SK-N-MC (cell line): ENCODE results near the gene APBA2.
"Not testable (repeated sequence)": the region's sequence is repeated elsewhere in the genome, so short reads cannot be mapped to it uniquely, and the experiment has no call there.

ENCODE experiments used
- DNase-seq: peaks from one replicate; pipeline ENCODE4 v3.0.0-alpha.2; 2011; ENCODE audit warnings: low read depth, low spot score
- H3K27ac ChIP-seq: fragments of 200-600 bp; sonication (generic); 2 replicates; pipeline ENCODE4 v1.5.1; 2016; ENCODE audit warnings: mixed run types
- H3K36me3 ChIP-seq: fragments of 200-600 bp; sonication (generic); 2 replicates; pipeline ENCODE4 v1.6.1; 2017; ENCODE audit warnings: antibody characterized with exemption, low read length, mixed read lengths; ENCODE audit not compliant: insufficient read depth
- H3K4me3 ChIP-seq: fragments of 200-600 bp; sonication (generic); 2 replicates; pipeline ENCODE4 v1.5.1; 2016
- H3K9ac ChIP-seq: fragments of 200-600 bp; sonication (generic); 2 replicates; pipeline ENCODE4 v1.8.0; 2017; ENCODE audit warnings: mixed run types, mixed read lengths; ENCODE audit not compliant: insufficient read length
- H3K9me3 ChIP-seq: fragments of 200-600 bp; sonication (generic); 2 replicates; pipeline ENCODE4 v1.6.1; 2017; ENCODE audit warnings: low read depth, mild to moderate bottlenecking, antibody characterized with exemption, low read length, moderate library complexity, mixed read lengths
- EZH2 ChIP-seq: fragments of 200-600 bp; sonication (generic); IDR thresholded peaks from one replicate; pipeline ENCODE4 v1.6.1; 2017; ENCODE audit warnings: antibody characterized with exemption
- FOXP2 ChIP-seq: optimal IDR thresholded peaks from 2 replicates; pipeline ENCODE3; 2011; ENCODE audit warnings: mild to moderate bottlenecking, moderate library complexity; ENCODE audit not compliant: insufficient read depth; ENCODE audit errors: extremely low read length, control extremely low read depth
- POLR2AphosphoS5 ChIP-seq: IDR thresholded peaks from 2 replicates; pipeline ENCODE4 v1.6.1; 2012; ENCODE audit warnings: mild to moderate bottlenecking, low read depth, low read length, borderline replicate concordance

APBA2 gene

DNA sequence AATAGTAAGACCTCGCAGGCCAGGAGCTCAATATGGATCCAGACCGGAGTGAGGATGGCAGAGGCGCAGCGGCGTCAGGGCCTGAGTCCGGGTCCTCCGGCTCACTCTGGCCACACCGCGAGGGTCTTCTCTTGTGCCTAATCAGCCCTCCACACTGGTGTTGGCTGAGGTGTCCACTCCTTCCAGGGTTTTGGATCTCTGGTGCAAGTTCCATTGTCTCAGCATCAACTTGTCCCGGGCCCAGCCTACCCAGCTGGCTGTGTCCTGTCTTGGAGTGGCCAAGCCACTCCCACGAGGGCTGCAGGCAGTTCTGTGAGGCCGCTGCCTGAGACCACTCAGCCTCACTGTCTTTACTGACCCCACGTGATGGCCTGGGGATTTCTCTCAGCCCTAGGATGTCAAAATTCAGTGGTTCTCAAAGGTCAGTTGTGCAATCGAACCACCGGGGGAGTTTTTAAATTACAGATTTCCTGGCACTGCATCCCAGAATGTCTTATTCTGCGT lies 24.7 kb upstream of the APBA2 start:
- no peak for DNase-seq
- TF ChIP-seq EZH2: no peak
- no peak for TF ChIP-seq POLR2AphosphoS5
- no peak for TF ChIP-seq FOXP2
- Histone ChIP-seq H3K9ac (no peak overlapping the region), H3K27ac (no peak overlapping the region), H3K4me3 (no peak overlapping the region), H3K9me3 (no peaks in the 10 kb centered on the region), H3K36me3 (no peaks in the 10 kb centered on the region)

DNA sequence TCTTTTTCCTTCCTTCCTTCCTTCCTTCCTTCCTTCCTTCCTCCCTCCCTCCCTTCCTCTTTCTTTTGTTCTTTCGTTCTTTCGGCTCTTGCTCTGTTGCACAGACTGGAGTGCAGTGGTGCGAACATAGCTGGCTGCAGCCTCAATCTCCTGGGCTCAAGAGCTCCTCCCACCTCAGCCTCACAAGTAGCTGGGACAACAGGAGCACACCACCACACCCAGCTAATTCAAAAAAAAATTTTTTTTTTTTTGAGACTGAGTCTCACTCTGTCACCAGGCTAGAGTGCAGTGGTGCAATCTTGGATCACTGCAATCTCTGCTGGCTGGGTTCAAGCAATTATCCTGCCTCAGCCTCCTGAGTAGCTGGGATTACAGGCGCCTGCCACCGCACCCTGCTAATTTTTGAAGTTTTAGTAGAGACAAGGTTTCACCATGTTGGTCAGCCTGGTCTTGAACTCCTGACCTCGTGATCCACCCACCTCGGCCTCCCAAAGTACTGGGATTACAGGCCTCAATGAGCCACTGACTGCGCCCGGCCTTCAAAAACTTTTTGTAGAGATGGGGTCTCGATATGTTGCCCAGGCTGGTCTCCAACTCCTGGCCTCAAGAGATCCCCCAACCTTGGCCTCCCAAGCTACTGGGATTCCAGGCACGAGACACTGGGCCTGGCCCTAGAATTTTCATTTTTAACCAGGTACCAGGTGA lies 24.0 kb upstream of the APBA2 start:
- H3K9ac ChIP-seq, H3K4me3 ChIP-seq, H3K9me3 ChIP-seq, H3K36me3 ChIP-seq, DNase-seq, H3K27ac ChIP-seq: not testable (repeated sequence)

DNA sequence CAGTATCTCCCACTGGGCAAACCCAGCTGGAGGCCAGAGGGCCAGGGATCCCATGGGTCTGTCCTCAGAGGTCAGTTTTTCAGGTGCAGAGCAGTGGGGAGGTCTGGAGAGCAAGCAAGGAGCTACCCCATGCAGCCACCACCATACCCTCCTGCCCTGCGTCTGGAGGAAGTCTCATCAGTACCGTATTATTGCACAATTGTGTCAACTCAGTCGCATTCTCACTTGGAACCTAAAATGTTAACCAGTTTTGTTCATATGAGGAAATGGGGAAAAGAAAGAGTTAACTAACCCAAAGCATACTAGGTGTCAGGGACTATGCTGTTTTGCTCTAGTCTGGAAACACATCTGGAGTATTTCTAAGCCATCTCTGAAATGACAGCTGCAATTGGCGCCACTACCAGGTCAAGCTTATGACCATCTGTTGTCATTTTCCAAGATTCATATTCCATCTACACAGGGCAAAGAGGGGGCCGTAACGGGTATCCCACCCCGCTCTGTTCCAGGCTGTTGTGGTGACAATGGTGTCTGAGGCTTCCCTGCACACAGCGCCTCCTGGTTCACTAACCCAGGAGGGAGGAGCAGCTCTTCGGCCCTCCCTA lies 16.9 kb upstream of the APBA2 start:
- Histone ChIP-seq H3K36me3 (no peaks in the 10 kb centered on the region), H3K4me3 (no peak overlapping the region), H3K9me3 (no peaks in the 10 kb centered on the region), H3K9ac (no peak overlapping the region), H3K27ac (no peak overlapping the region)
- TF ChIP-seq EZH2: no peak
- no peak for TF ChIP-seq POLR2AphosphoS5
- no peak for TF ChIP-seq FOXP2
- DNase-seq: no peak

DNA sequence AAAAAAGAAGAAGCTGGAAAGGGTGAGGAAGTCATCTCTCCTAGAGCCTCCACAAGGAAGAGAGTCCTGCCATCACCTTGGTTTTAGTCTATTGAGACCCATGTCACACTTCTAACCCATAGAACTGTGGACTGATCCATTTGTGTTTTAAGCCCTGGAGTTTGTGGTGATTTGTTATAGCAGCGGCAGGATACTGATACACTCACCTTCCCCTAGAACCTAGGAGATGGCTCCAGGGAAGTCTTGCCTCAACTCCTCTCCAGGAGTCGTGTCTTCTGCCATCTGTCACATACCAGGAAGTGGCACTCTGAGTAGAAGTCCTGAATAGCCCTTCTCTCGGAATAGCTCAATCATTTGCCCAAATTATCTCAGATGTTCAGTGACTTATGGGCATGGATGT lies 14.6 kb upstream of the APBA2 start:
- Histone ChIP-seq H3K36me3 (no peaks in the 10 kb centered on the region), H3K4me3 (no peak overlapping the region), H3K27ac (no peak overlapping the region), H3K9ac (no peak overlapping the region), H3K9me3 (no peaks in the 10 kb centered on the region)
- no peak for TF ChIP-seq FOXP2
- no peak for TF ChIP-seq EZH2
- no peak for DNase-seq

DNA sequence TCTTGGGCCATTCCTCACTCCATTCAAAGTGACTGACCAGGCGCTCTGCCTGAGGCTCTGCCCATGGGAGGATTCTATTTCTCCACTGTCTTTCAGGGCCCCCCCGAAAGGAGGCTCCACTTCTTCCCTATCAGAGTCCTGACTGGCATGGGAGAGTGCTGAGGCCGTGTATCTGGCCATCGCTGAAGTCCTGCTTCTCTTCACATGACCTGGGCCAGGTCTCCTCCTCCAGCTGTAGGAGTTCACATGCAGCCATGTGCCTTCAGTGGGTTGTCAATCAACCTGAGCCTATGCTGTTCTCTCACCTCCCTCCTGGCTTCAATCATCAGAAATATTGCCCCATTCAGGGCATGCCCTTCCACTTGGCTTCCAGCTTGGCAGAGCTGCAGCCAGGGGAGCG lies 12.8 kb upstream of the APBA2 start:
- no peak for DNase-seq
- H3K4me3 ChIP-seq: no peak overlapping the region
- TF ChIP-seq POLR2AphosphoS5 (no peak), FOXP2 (no peak), EZH2 (no peak)
- H3K36me3 ChIP-seq: no peaks in the 10 kb centered on the region
- H3K9ac ChIP-seq: no peak overlapping the region
- no peak overlapping the region for H3K27ac ChIP-seq
- no peaks in the 10 kb centered on the region for H3K9me3 ChIP-seq

DNA sequence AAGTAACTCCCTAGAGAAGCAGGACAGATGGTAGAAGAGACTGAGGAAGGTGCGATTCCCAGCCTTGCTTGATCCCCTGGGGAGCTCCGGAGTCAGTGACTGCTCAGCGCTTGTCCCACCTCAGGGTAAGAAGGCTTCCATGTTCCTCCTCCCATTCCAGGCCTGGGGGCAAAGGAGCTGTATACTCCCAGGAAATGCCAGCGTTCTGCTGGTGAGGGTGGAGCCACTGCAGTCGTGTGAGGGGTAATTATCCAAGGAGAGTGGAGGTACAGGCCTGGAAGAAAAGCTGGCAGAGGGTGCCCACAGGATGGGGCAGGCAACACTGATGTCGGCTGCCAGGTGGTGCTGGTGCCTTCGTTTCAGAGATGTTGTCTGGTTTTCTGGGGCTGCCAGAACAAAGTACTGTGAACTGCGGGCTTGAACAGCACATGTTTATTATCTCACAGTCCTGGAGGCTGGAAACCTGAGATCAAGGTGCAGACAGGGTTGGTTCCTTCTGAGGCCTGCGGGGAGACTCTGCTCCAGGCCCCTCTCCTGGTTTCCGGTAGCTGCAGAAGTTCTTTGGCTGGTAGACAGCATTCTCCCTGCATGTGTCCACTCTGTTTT lies 12.1 kb upstream of the APBA2 start:
- H3K9me3 ChIP-seq: no peaks in the 10 kb centered on the region
- no peak for DNase-seq
- H3K9ac ChIP-seq: no peak overlapping the region
- no peak overlapping the region for H3K27ac ChIP-seq
- H3K4me3 ChIP-seq: no peak overlapping the region
- H3K36me3 ChIP-seq: no peaks in the 10 kb centered on the region
- TF ChIP-seq POLR2AphosphoS5 (no peak), EZH2 (no peak), FOXP2 (no peak)

DNA sequence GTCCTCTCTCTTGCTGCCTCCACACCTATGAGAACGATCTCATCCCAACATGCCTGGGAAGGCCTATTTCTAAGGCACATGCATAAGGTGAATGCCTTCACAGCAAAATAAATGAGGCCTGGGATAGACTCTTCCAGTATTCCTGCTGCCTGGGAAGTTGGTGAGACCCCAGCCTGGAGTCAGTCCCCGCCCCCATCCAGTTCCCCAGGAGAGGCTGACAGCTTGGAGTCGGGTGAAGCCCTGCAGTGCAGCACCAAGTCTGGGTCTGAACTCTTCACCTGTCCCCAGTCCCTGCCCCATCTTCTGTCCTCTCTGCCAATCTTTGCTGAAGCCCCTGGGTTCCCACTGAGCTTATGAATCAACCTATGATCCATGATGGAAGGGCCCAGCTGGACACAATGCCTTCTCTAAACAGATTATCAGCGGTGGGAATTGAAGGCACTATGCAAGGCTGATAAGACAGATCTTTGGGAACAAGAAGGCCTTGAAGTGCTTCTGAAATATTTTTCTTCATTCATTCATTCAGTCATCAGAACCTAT lies 10.2 kb upstream of the APBA2 start:
- no peak for DNase-seq
- Histone ChIP-seq H3K27ac (no peak overlapping the region), H3K9ac (no peak overlapping the region), H3K4me3 (no peak overlapping the region), H3K9me3 (no peaks in the 10 kb centered on the region), H3K36me3 (no peaks in the 10 kb centered on the region)
- TF ChIP-seq POLR2AphosphoS5: no peak
- no peak for TF ChIP-seq EZH2
- no peak for TF ChIP-seq FOXP2

DNA sequence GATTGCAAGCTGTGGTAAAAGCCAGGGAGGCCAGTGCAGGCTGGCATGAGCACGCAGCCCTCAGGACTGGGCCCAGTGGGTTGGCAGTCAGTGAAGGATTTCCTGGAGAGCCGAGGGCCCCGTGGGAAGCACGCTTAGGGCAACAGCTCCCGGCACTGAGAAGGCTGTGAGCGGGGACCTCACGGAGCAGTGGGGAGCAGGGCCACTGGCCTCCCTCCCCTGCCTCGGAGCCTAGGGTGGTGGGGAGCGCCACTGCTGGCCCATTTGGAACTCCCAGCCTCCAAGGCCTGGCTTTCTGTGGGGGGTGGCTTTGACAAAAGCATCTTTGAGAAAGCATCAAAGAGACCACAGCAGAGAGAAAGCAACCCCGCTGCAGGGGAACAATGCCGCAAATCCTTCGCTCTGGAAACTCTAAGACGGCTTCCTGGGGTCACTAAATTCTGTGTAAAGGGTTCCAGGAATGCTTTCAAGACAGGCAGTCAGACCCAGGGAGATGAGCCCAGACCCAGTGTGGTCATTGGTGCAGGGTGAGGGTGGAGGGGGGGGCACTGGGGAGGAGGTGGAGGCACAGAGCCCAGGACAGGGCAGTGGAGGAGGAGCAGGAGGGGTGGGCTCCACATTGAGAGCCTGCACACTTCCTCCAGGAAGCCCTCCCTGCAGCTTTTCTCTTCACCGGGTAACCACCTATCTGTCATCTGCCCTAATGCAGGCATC lies 9.5 kb upstream of the APBA2 start:
- TF ChIP-seq EZH2: no peak
- no peak for TF ChIP-seq POLR2AphosphoS5
- no peak for TF ChIP-seq FOXP2
- Histone ChIP-seq H3K9ac (no peak overlapping the region), H3K4me3 (no peak overlapping the region), H3K9me3 (no peaks in the 10 kb centered on the region), H3K36me3 (no peaks in the 10 kb centered on the region), H3K27ac (no peak overlapping the region)
- DNase-seq: no peak

DNA sequence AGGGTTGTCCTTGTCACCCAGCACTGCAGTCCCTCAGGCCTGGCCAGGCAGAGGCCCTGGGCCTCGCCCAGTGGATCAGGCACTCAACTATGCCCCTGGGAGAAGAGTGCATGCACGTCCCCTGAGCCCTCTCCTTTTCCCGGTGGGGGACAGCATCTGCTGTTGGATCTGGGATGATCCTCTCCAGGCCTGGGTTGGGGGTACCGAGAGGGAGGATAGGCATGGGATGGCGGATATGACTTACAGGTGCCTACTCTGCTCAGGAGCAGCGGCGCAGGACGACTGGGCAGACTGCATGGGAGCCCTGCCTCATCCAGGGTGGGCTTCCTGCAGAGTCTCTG lies 9.0 kb upstream of the APBA2 start:
- Histone ChIP-seq H3K4me3 (no peak overlapping the region), H3K9me3 (no peaks in the 10 kb centered on the region), H3K9ac (no peak overlapping the region), H3K36me3 (no peaks in the 10 kb centered on the region), H3K27ac (no peak overlapping the region)
- no peak for DNase-seq
- TF ChIP-seq EZH2: no peak
- TF ChIP-seq FOXP2: no peak
- no peak for TF ChIP-seq POLR2AphosphoS5
